ENCODE results near the gene IDH3G. TPM values are rescaled to one million over a fixed set of nuclear protein-coding genes. Genes with fewer than 3 reads are reported as not detected.
"Not testable (repeated sequence)": the region's sequence is repeated elsewhere in the genome, so short reads cannot be mapped to it uniquely, and the experiment has no call there.

The IDH3G gene
- total RNA-seq, 1 donor = 40.2 TPM

GRCh38 chrX:153819384-153820040 is 25.3 kb upstream of the IDH3G start:
- peak overlapping the region; percentile 35 for H3K4me3 ChIP-seq (ENCODE audit: insufficient read depth, low read length)
- no peaks in the 10 kb centered on the region for H3K36me3 ChIP-seq (ENCODE audit: insufficient read depth, low read length)
- H4K20me1 ChIP-seq (ENCODE audit: insufficient read depth, low read length) = no peaks in the 10 kb centered on the region
- peak overlapping the region; percentile 36 for H3K4me2 ChIP-seq (ENCODE audit: insufficient read depth, low read length)
- no peak overlapping the region for H2AFZ ChIP-seq (ENCODE audit: low read length)
- H3K4me1 ChIP-seq (ENCODE audit: insufficient read depth, low read length) = no peaks in the 10 kb centered on the region
- peak; percentile 76 for DNase-seq (ENCODE audit: insufficient read length, low spot score, missing footprints)
- TF ChIP-seq CTCF (IDR thresholded peaks at IDR 0.05; ENCODE audit: extremely low read depth, low read depth, low read length) = no peak
- peaks cover 20% of the 10 kb centered on the region for H3K27me3 ChIP-seq (ENCODE audit: insufficient read depth, low read length)
- no peak overlapping the region for H3K27ac ChIP-seq (ENCODE audit: low read depth, low read length)
- H3K9me3 ChIP-seq (ENCODE audit: low read depth, low read length) = no peaks in the 10 kb centered on the region
- no peaks in the 10 kb centered on the region for H3K79me2 ChIP-seq (ENCODE audit: insufficient read depth, low read length)

GRCh38 chrX:153818571-153819383 is 24.6 kb upstream of the IDH3G start:
- Histone ChIP-seq H3K79me2 (ENCODE audit: insufficient read depth, low read length) (no peaks in the 10 kb centered on the region), H3K4me2 (ENCODE audit: insufficient read depth, low read length) (peak overlapping the region; percentile 36), H4K20me1 (ENCODE audit: insufficient read depth, low read length) (no peaks in the 10 kb centered on the region), H3K4me1 (ENCODE audit: insufficient read depth, low read length) (no peaks in the 10 kb centered on the region), H3K4me3 (ENCODE audit: insufficient read depth, low read length) (peak overlapping the region; percentile 35), H3K9me3 (ENCODE audit: low read depth, low read length) (no peaks in the 10 kb centered on the region), H3K27ac (ENCODE audit: low read depth, low read length) (no peak overlapping the region), H3K27me3 (ENCODE audit: insufficient read depth, low read length) (peaks cover 20% of the 10 kb centered on the region), H3K36me3 (ENCODE audit: insufficient read depth, low read length) (no peaks in the 10 kb centered on the region), H2AFZ (ENCODE audit: low read length) (no peak overlapping the region)
- peak; percentile 90 for DNase-seq (ENCODE audit: insufficient read length, low spot score, missing footprints)
- TF ChIP-seq CTCF (IDR thresholded peaks at IDR 0.05; ENCODE audit: extremely low read depth, low read depth, low read length) = no peak

- peaks cover 20% of the 10 kb centered on the region for H3K27me3 ChIP-seq (ENCODE audit: insufficient read depth, low read length)
- not testable (repeated sequence) for H2AFZ ChIP-seq (ENCODE audit: low read length); H3K36me3 ChIP-seq (ENCODE audit: insufficient read depth, low read length); H3K9me3 ChIP-seq (ENCODE audit: low read depth, low read length); H3K4me2 ChIP-seq (ENCODE audit: insufficient read depth, low read length); H3K4me1 ChIP-seq (ENCODE audit: insufficient read depth, low read length); H3K4me3 ChIP-seq (ENCODE audit: insufficient read depth, low read length); H3K27ac ChIP-seq (ENCODE audit: low read depth, low read length); H4K20me1 ChIP-seq (ENCODE audit: insufficient read depth, low read length); H3K79me2 ChIP-seq (ENCODE audit: insufficient read depth, low read length)
- DNase-seq (ENCODE audit: insufficient read length, low spot score, missing footprints) = peak; percentile 32
Measured at GRCh38 chrX:153818064-153818463, 23.9 kb upstream of the IDH3G start.

GRCh38 chrX:153816831-153817690 is 22.9 kb upstream of the IDH3G start:
- no peaks in the 10 kb centered on the region for H3K9me3 ChIP-seq (ENCODE audit: low read depth, low read length)
- H3K27me3 ChIP-seq (ENCODE audit: insufficient read depth, low read length) = peaks cover 20% of the 10 kb centered on the region
- H3K79me2 ChIP-seq (ENCODE audit: insufficient read depth, low read length) = no peaks in the 10 kb centered on the region

More at GRCh38 chrX:153816831-153817690, 22.9 kb upstream of the IDH3G start:
- Histone ChIP-seq H4K20me1 (ENCODE audit: insufficient read depth, low read length) (no peaks in the 10 kb centered on the region), H3K36me3 (ENCODE audit: insufficient read depth, low read length) (no peaks in the 10 kb centered on the region), H3K4me1 (ENCODE audit: insufficient read depth, low read length) (no peaks in the 10 kb centered on the region), H3K4me3 (ENCODE audit: insufficient read depth, low read length) (no peak overlapping the region), H3K4me2 (ENCODE audit: insufficient read depth, low read length) (no peak overlapping the region), H2AFZ (ENCODE audit: low read length) (no peak overlapping the region), H3K27ac (ENCODE audit: low read depth, low read length) (no peak overlapping the region)
- TF ChIP-seq CTCF (IDR thresholded peaks at IDR 0.05; ENCODE audit: extremely low read depth, low read depth, low read length) = no peak
- DNase-seq (ENCODE audit: insufficient read length, low spot score, missing footprints) = peak; percentile 91
